SK-N-SH (cell line): ENCODE data around the gene ISCA1.

ENCODE experiments used
- CTCF ChIP-seq: fragments of 200-600 bp; sonication (generic); IDR thresholded peaks from 2 replicates; pipeline ENCODE4 v1.6.1; 2017; ENCODE audit warnings: antibody characterized with exemption, mild to moderate bottlenecking, moderate library complexity
- EZH2phosphoT487 ChIP-seq: fragments of 200-600 bp; sonication (generic); IDR thresholded peaks from 2 replicates; pipeline ENCODE4 v1.6.1; 2017; ENCODE audit warnings: low read depth, mixed run types, mild to moderate bottlenecking, antibody characterized with exemption, moderate library complexity, borderline replicate concordance
- FOXM1 ChIP-seq: IDR thresholded peaks from 2 replicates; pipeline ENCODE4 v1.4.0; 2012; ENCODE audit warnings: low read depth, mild to moderate bottlenecking
- JUND ChIP-seq: IDR thresholded peaks from 2 replicates; pipeline ENCODE4 v1.4.0; 2012
- MAX ChIP-seq: IDR thresholded peaks from 2 replicates; pipeline ENCODE4 v1.4.0; 2012; ENCODE audit warnings: low read depth
- POLR2AphosphoS5 ChIP-seq: IDR thresholded peaks from 2 replicates; pipeline ENCODE4 v1.6.1; 2012; ENCODE audit warnings: low read depth, low read length
- RAD21 ChIP-seq: IDR thresholded peaks from 2 replicates; pipeline ENCODE4 v1.6.1; 2012; ENCODE audit warnings: mild to moderate bottlenecking, low read length
- REST ChIP-seq: IDR thresholded peaks from 2 replicates; pipeline ENCODE4 v1.6.1; 2012; ENCODE audit warnings: mild to moderate bottlenecking, low read depth, low read length, moderate library complexity
- YY1 ChIP-seq: IDR thresholded peaks from 2 replicates; pipeline ENCODE4 v1.4.0; 2012; ENCODE audit warnings: low read depth, mild to moderate bottlenecking
- ZBTB33 ChIP-seq: IDR thresholded peaks from 2 replicates; pipeline ENCODE4 v1.4.0; 2012; ENCODE audit warnings: low read depth, borderline replicate concordance

GRCh38 chr9:86259557-86259956, 22.8 kb downstream of the ISCA1 start, which contains the start of gene C9orf153:
- no peak for TF ChIP-seq MAX
- TF ChIP-seq ZBTB33, result no peak
- no peak for TF ChIP-seq CTCF
- TF ChIP-seq EZH2phosphoT487, result no peak
- TF ChIP-seq RAD21, result no peak
- no peak for TF ChIP-seq POLR2AphosphoS5
- TF ChIP-seq REST, result no peak
- no peak for TF ChIP-seq YY1
- no peak for TF ChIP-seq FOXM1
- no peak for TF ChIP-seq JUND
